Panc1 (cell line): ENCODE measurements around the gene KNCN. TPM values are rescaled to one million over a fixed set of nuclear protein-coding genes. Genes with fewer than 3 reads are reported as not detected.

ENCODE experiments used
- ATAC-seq: fragments of 200-7000 bp; cut with Tn5 transposase; 2 replicates; pipeline ENCODE4 v1.9.1; 2020; ENCODE audit warnings: mild to moderate bottlenecking, moderate library complexity
- BruUV-seq: library from RNA; stranded (reverse); fragments of 400-500 nt; replicated peaks from 2 replicates; lab custom pipeline; 2021; lab: Mats Ljungman, UMichigan
- CTCF ChIA-PET: fragments of 300-600 bp; sonication (Branson Sonifier 250); formaldehyde crosslinking; loops from one replicate; lab custom pipeline; 2022; ENCODE audit warnings: antibody characterized with exemption; lab: Charles Lee
- POLR2A ChIA-PET: fragments of 300-600 bp; sonication (Branson Sonifier 250); formaldehyde crosslinking; loops from one replicate; lab custom pipeline; 2022; ENCODE audit warnings: antibody characterized with exemption; lab: Charles Lee
- DNase-seq: peaks from one replicate; pipeline ENCODE4 v3.0.0-alpha.2; 2010; ENCODE audit warnings: low read depth, low spot score
- H3K27ac ChIP-seq: 2 replicates; pipeline ENCODE4 v1.5.1; 2011; ENCODE audit warnings: mild to moderate bottlenecking, low read length, inconsistent platforms
- H3K27me3 ChIP-seq: fragments of 200-500 bp; sonication (Bioruptor generic); 2 replicates; pipeline ENCODE4 v1.6.0; 2014; ENCODE audit warnings: low read length, inconsistent platforms; ENCODE audit not compliant: control insufficient read depth, insufficient read depth
- H3K36me3 ChIP-seq: fragments of 200-500 bp; sonication (Bioruptor generic); 2 replicates; pipeline ENCODE4 v1.5.1; 2014; ENCODE audit warnings: inconsistent platforms, mild to moderate bottlenecking, low read length, moderate library complexity; ENCODE audit not compliant: control insufficient read depth, insufficient read depth
- H3K4me1 ChIP-seq: 2 replicates; pipeline ENCODE4 v1.5.1; 2011; ENCODE audit warnings: inconsistent platforms, mild to moderate bottlenecking, low read length, moderate library complexity; ENCODE audit not compliant: control insufficient read depth, insufficient read depth
- H3K4me3 ChIP-seq, 2 experiments: 2 replicates each; pipeline ENCODE4 v1.5.1; 2011 to 2012; ENCODE audit warnings: low read depth in 2 of 2, low read length in 2 of 2, mild to moderate bottlenecking in 2 of 2, inconsistent platforms in 1 of 2, moderate library complexity in 1 of 2
- H3K9me3 ChIP-seq: fragments of 200-500 bp; sonication (Bioruptor generic); 2 replicates; pipeline ENCODE4 v1.5.1; 2014; ENCODE audit warnings: low read depth, mild to moderate bottlenecking, inconsistent platforms, low read length, moderate library complexity; ENCODE audit not compliant: control insufficient read depth, insufficient read depth
- CTCF ChIP-seq: fragments of 450-650 bp; IDR thresholded peaks from 2 replicates; pipeline ENCODE4 v1.5.1; 2017; ENCODE audit warnings: mild to moderate bottlenecking
- POLR2AphosphoS5 ChIP-seq: IDR thresholded peaks from 2 replicates; pipeline ENCODE4 v1.6.1; 2012; ENCODE audit warnings: mild to moderate bottlenecking, low read depth, low read length, moderate library complexity
- REST ChIP-seq, 2 experiments: IDR thresholded peaks; 2 replicates each; pipeline ENCODE4 v1.6.1; 2011 to 2012; ENCODE audit warnings: low read depth in 2 of 2, control low read depth in 1 of 2, low read length in 1 of 2, mild to moderate bottlenecking in 1 of 2, moderate library complexity in 1 of 2; ENCODE audit not compliant: insufficient read depth in 1 of 2
- SIN3A ChIP-seq: IDR thresholded peaks from 2 replicates; pipeline ENCODE4 v1.6.1; 2012; ENCODE audit warnings: low read depth, mild to moderate bottlenecking, low read length, moderate library complexity, borderline replicate concordance; ENCODE audit not compliant: insufficient read depth
- TCF7L2 ChIP-seq: IDR thresholded peaks from 2 replicates; pipeline ENCODE4 v1.6.1; 2011; ENCODE audit warnings: mild to moderate bottlenecking, low read depth, low read length, inconsistent platforms
- in situ Hi-C: cut with HindIII; loops from 2 replicates; pipeline ENCODE4 v1.10.0; 2016; ENCODE audit warnings: low sequenced_read_pairs, low pct_unique_long_range_greater_than_20kb
- intact Hi-C: fragments of 100-400 bp; cut with micrococcal nuclease; formaldehyde crosslinking; loops from one replicate; pipeline ENCODE4 v1.10.0; 2022; ENCODE audit not compliant: unreplicated experiment
- total RNA-seq: library from RNA; stranded (reverse); gene quantifications from one replicate; pipeline ENCODE4 v1.2.1, GENCODE V29; 2021; ENCODE audit not compliant: unreplicated experiment

The KNCN gene
- total RNA-seq, 1 experiment from 2014 or later = not detected

GRCh38 chr1:46577671-46578070, 26.2 kb upstream of the KNCN start:
- ATAC-seq = no peak
- H3K27me3 ChIP-seq = no peaks in the 10 kb centered on the region
- no peaks in the 10 kb centered on the region; the same call in 1 of the 2 replicates for H3K36me3 ChIP-seq
- H3K27ac ChIP-seq = no peak overlapping the region
- H3K4me1 ChIP-seq = no peaks in the 10 kb centered on the region
- no peak for DNase-seq
- intact Hi-C loops = no loop called here
- BruUV-seq = no TSS peak
- TF ChIP-seq CTCF = no peak
- TF ChIP-seq REST (IDR thresholded peaks at IDR 0.05; ENCODE audit: insufficient read depth in 1 of 2, low read depth in 2 of 2, low read length in 1 of 2) = no peak
- no peak for TF ChIP-seq SIN3A
- no peak for TF ChIP-seq TCF7L2
- no peak for TF ChIP-seq POLR2AphosphoS5
- CTCF ChIA-PET = interaction anchor here (0.7 kb wide), 1 partner anchor 16 kb away, joined by 4 read pairs; no protein-coding TSS in a partner anchor
- H3K4me3 ChIP-seq = no peak overlapping the region
- POLR2A ChIA-PET = no interaction called here
- in situ Hi-C loops = no loop called here
- H3K9me3 ChIP-seq = no peaks in the 10 kb centered on the region

- no peaks in the 10 kb centered on the region for H3K36me3 ChIP-seq
- no TSS peak for BruUV-seq
- H3K27ac ChIP-seq = no peak overlapping the region
- DNase-seq (no peak), ATAC-seq (no peak)
- intact Hi-C loops = no loop called here
- CTCF ChIA-PET = no interaction called here
- POLR2A ChIA-PET = interaction anchor here (0.6 kb wide), 1 partner anchor 458 kb away, joined by 5 read pairs; no protein-coding TSS in a partner anchor
- TF ChIP-seq POLR2AphosphoS5 = no peak
- TF ChIP-seq CTCF = no peak
- no peak for TF ChIP-seq REST (IDR thresholded peaks at IDR 0.05; ENCODE audit: insufficient read depth in 1 of 2, low read depth in 2 of 2, low read length in 1 of 2)
- TF ChIP-seq SIN3A = no peak
- no peak for TF ChIP-seq TCF7L2
- in situ Hi-C loops = no loop called here
- H3K4me1 ChIP-seq = no peaks in the 10 kb centered on the region
- H3K9me3 ChIP-seq = no peaks in the 10 kb centered on the region
- no peaks in the 10 kb centered on the region for H3K27me3 ChIP-seq
- no peak overlapping the region for H3K4me3 ChIP-seq
Observed at GRCh38 chr1:46576596-46576995, 25.1 kb upstream of the KNCN start.
